Hematopoietic multipotent progenitor cell treated with erythropoietin and hydrocortisone succinate and interleukin-3 and kit ligand, for 6 days (in vitro differentiated cells): ENCODE data around the gene TSPO.
"Not testable (repeated sequence)": the region's sequence is repeated elsewhere in the genome, so short reads cannot be mapped to it uniquely, and the experiment has no call there.

Experiments used
- DNase-seq: peaks from one replicate; pipeline ENCODE4 v3.0.0-alpha.2; 2015

TSPO gene

DNA sequence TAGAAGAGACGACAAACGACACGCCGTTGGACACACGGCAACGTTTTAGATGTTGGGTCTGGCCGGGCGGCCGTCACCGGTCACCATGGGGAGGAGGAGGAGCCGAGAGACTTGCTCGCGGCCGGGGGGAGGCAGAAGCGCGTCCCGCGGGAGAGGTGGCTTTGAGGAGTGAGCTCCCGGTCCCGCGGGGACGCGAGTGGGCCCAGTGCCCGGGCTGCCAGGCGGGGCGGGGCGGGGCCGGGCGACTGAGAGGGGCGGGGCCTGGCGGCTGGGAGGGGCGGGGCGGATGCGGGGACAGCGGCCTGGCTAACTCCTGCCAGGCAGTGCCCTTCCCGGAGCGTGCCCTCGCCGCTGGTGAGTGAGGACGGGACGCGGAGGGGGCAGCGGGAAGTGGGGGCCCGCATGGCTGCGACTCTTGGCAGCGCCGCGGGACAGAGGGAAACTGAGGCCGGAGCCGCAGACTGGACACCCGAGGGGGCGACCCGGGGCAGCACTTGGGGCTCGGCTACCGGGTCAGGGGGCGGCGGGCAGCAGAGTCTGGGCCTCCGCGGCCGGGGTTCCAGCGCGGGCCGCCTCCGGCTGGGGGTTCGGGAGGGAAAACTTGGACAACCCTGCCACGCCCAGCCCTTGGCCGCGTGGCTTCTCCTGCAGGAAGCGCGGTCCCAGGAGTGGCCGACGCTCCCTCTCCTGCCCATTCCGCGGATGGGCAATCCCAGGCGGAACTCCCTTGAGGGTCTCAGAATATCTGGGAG lies at the start of gene TSPO:
Gene TSPO, plus strand, starts transcription at position 309 of the 752 bp plus-strand sequence. CDS start 7,680 bp downstream, outside the sequence.
- DNase-seq = peak; percentile 74

DNA sequence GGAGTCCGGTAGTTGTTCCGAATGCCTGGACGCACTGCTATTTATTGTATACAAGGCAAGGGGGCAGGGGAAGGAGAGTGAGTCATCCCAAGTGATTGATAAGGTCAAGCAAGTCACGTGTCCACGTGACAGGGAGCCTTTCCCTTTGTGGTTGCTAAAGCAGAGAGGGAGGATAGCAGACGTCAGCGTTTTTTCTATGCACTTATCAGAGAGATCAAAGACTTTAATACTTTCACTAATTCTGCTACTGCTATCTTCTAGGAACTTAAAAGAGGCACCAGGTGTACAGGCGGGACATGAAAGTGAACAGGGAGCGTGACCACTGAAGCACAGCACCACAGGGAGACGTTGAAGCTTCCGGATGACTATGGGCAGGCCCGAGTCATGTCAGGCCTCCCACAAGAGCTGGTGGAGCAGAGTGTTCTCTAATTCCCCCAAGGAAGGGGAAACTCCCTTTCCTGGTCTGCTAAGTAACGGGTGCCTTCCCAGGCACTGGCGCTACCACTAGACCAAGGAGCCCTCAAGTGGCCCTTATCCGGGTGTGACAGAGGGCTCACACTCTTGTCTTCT lies 47.2 kb upstream of the TSPO start:
- peak; percentile 91 for DNase-seq

DNA sequence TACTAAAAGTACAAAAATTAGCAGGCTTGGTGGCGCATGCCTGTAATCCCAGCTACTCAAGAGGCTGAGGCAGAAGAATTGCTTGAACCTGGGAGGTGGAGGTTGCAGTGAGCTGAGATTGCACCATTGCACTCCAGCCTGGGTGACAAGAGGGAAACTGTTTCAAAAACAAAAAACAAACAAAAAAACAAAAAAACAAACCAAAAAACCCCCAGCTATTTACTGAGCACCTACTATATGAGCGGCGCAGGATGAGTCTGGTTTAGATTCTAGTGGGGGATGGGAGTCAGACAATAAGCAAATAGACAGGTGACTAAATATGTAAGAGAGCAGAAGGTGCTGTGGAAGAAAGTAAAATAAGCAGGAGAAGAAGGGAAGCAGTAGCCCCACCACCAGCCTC lies 46.4 kb upstream of the TSPO start:
- not testable (repeated sequence) for DNase-seq

GRCh38 chr22:43106302-43106701 lies 45.1 kb upstream of the TSPO start:
- DNase-seq = no peak

DNA sequence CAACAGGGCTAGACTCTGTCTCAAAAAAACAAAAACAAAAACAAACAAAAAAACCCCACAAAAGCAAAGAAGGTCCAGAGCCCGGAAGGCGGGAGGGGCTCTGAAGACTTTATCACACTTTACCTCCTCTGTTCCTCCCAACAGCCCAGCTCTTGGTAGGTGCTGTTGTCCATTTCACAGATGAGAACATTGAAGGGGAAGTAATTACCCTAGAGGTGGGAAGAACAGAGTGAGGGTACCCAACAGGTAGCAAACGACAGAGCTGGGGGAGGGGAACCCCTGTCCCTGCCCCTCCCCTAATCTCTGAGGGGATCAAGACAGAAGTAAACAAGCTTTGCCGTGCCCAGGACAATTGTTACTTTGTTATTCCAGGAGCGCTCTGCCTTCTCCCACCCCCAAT lies 41.8 kb upstream of the TSPO start:
- DNase-seq = no peak

- DNase-seq = no peak
Observed at GRCh38 chr22:43109921-43110443, 41.4 kb upstream of the TSPO start.

DNA sequence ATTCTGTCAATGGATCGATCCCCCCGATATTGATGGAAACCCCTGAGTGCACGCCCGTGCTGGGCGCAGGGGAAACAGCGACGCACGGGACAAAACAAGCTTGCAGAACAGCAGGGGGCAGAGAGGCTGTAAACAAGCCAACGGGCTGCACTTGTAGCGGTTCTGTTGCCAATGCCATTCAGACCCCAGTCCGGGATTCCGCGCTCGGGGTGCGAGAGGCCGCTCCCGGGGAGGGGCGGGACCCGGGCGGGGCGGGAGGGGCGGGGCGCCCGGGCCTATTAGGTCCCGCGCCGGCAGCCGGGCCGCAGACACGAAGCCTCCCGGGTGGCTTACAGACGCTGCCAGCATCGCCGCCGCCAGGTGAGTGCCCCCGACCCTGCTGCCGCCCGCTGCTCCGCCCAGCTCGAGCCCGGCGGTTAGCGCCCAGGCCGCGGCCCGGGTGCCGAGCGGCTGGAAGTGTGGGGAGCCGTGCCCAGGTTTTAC lies 40.9 kb upstream of the TSPO start, which contains the start of gene BIK:
Gene BIK, plus strand, starts transcription at position 307 of the 483 bp plus-strand sequence. CDS start 13,273 bp downstream, outside the sequence.
- DNase-seq = peak; percentile 92

DNA sequence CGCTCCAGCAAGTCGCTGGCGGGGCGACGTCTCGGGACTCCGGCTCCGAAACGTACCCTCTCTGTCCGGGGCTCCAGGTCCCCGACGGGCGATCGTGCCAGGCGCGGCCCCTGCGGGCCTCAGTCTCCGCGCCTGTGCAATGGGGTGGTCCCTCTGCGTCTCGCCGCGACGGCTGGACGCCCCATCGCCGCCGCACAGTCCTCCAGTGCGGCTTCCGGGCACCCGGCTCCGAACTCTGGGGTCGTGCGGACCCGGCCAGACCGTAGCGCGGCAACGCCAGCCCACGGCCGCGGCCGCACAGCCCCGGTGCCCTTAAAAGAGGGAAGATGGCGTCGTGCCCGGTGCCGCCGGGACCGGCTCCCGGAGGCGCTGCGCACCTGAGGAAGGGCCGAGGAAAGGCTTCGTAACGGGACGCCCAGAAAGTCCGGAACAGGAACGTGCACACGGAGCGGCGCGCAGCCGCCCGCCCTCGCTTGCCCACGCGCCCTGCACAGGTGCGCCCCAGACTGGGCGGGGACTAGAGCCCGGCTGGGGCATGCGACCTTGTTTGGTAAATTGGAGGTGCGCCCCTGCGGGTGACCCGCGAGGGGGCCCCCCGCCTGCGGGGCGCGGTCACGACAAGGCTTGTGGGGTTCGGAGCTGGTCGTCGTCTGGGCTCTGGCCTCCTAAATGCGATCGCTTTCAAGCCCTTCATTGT lies 40.3 kb upstream of the TSPO start:
- peak; percentile 43 for DNase-seq

- no peak for DNase-seq
Observed at GRCh38 chr22:43113526-43114251, 37.7 kb upstream of the TSPO start.

DNA sequence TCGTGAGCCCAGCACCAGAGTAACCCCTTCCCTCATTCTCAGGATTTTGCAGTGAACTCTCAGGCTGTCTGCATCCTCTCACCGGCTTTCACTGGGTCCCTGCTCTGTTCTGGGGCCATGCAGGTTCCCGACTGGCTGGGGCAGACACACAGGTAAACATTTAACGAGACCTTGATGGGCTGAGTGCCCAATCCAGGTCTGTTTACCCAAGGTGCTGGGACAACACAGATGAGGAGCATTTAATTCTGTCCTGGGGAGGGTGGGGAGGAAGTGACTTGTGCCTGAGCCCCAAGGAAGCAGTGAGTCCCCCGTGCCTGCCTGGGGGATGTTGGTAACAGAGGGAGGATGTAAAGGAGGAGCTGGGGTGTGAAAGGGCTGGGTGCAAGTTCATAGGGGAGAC lies 36.4 kb upstream of the TSPO start:
- DNase-seq = no peak

DNA sequence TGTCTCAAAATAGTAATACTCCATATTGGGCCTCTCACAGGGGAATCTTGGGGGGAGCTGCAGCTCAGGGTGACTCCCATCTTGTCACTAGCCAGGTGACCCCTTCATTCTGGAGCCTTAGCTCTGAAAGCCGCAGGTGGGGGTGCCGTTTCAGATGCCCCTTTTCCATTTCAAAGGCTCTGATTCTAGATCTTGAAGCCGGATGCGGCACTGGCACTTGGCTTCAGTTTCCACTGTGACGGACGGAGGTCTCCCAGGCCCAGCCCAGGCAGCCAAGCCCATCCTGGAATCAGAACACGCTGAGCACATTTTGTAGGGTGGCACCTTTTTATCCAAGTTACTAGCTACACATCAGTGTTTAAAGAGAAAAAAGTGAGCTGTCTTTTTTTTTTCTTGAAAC lies 34.4 kb upstream of the TSPO start:
- DNase-seq = no peak

DNA sequence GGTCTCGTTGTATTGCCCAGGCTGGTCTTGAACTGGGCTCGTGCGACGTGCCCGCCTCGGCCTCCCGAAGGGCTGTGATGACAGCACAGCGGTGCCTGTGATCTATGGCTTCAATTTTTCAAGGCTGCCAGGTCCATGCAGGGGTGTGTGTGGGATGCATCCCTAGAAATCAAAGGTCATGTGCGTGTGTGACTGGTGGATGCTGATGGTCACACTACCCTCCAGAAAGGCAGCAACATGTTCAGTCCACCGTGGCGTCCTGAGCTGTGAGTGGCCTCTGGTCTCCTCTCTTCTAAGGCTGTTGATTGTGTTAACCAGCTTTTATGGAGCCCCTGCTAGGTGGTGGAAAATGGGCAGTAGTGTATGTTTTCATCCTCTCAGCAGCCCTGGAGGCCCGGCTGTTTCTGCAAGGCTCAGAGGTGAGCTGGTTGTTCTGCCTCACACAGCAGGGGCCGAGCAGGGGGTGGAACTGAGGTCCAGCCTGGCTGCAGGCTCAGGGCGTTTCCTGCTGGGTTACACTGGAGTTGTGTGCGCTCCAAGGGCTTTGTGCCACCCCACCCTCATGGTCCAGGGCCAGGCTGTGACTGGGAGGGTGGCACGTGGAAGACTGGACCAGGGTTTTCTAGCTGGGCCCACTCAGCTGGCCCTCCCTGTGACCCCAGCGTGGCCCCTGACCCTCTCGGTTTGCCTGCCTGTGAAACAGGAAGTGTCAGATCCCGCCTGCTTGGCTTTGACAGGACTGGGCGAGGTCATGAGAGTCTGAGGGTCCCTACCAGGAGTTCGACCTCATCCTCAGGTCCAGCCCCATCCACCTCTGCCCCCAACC lies 33.1 kb upstream of the TSPO start:
- DNase-seq = no peak

GRCh38 chr22:43118953-43119458 lies 32.4 kb upstream of the TSPO start:
- no peak for DNase-seq

DNA sequence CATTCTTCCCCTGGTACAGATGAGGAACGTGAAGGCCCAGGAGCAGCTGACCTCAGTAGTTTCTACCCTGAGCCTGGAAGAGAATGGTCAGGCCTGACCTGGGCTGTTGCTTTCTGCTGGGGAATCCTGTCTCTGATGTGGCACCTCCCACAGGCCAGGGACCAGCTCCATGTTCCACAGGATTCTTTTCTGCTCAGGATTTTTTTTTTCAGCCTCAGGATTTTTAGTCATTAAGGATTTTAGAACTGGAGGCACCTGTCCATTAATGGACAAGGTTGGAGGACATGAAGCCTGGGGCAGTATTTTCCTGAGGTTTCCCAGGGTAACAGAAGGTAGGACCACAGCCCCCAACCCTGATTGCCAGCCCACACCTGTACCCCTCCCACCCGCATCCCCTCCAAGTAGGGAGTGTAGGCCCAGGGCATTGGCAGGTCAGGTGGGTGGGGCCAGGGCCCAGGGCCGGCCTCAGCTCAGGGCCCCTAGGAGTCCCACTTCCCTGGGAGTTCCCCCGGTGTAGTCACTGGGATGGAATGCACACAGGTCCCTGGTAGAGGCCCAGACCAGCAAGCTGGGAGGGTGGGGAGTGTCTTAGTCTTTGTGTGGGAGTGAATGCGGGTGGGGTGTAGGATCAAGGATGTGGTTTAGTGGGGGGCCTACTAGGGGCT lies 24.7 kb upstream of the TSPO start:
- DNase-seq = no peak

GRCh38 chr22:43127166-43127908 lies 24.0 kb upstream of the TSPO start:
- peak; percentile 48 for DNase-seq

GRCh38 chr22:43128116-43128515 lies 23.2 kb upstream of the TSPO start:
- DNase-seq = peak; percentile 59

DNA sequence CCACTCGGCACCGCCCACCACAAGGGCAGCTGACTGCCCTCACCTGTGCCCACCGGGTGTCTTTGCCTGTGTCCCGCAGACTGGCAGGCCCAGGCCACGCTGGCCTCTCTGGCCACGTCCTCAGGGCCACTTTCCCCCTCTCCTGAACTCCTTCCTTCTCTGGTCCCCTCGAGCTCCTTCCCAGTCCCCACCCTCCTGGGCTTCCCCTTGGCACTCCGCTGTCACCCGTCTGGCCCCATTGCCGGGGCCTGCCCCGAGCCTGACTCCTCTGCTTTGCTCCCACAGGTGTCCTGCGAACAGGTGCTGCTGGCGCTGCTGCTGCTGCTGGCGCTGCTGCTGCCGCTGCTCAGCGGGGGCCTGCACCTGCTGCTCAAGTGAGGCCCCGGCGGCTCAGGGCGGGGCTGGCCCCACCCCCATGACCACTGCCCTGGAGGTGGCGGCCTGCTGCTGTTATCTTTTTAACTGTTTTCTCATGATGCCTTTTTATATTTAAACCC lies 22.4 kb upstream of the TSPO start:
- peak; percentile 74 for DNase-seq

- DNase-seq = peak; percentile 74
Observed at GRCh38 chr22:43129426-43130425, 21.6 kb upstream of the TSPO start.
